Uterus (tissue), 2 donors: Measurements from ENCODE around the gene SMCO4.

Experiments
- POLR2A ChIP-seq, 2 donors: fragments of 450-650 bp; IDR thresholded peaks; one replicate each; pipeline ENCODE4 v1.6.1; 2016; ENCODE audit warnings: antibody characterized with exemption in 2 of 2, mild to moderate bottlenecking in 1 of 2, moderate library complexity in 1 of 2
- TF ChIP-seq, protein P1 (sequence below), 4 experiments: fragments of 200-600 bp in 2 of 4; fragments of 450-650 bp in 2 of 4; sonication (generic) in 2 of 4; IDR thresholded peaks; one replicate each; pipeline ENCODE4 v1.5.1; 2016 to 2019; ENCODE audit warnings: antibody characterized with exemption in 4 of 4, mild to moderate bottlenecking in 2 of 4, moderate library complexity in 1 of 4

GRCh38 chr11:93490996-93491618 lies 52.1 kb downstream of the SMCO4 start:
- TF ChIP-seq, protein P1, sequence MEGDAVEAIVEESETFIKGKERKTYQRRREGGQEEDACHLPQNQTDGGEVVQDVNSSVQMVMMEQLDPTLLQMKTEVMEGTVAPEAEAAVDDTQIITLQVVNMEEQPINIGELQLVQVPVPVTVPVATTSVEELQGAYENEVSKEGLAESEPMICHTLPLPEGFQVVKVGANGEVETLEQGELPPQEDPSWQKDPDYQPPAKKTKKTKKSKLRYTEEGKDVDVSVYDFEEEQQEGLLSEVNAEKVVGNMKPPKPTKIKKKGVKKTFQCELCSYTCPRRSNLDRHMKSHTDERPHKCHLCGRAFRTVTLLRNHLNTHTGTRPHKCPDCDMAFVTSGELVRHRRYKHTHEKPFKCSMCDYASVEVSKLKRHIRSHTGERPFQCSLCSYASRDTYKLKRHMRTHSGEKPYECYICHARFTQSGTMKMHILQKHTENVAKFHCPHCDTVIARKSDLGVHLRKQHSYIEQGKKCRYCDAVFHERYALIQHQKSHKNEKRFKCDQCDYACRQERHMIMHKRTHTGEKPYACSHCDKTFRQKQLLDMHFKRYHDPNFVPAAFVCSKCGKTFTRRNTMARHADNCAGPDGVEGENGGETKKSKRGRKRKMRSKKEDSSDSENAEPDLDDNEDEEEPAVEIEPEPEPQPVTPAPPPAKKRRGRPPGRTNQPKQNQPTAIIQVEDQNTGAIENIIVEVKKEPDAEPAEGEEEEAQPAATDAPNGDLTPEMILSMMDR (IDR thresholded peaks at IDR 0.05), result no peak
- TF ChIP-seq POLR2A (IDR thresholded peaks at IDR 0.05), result no peak
